NB4 (cell line): ENCODE results near the gene DPYD.

ENCODE experiments used
- CTCF ChIP-seq: IDR thresholded peaks from one replicate; pipeline ENCODE4 v1.5.1; 2012; ENCODE audit warnings: low read depth, low read length
- MAX ChIP-seq: IDR thresholded peaks from 2 replicates; pipeline ENCODE4 v1.6.1; 2011; ENCODE audit warnings: low read depth, low read length
- MYC ChIP-seq: IDR thresholded peaks from 2 replicates; pipeline ENCODE4 v1.6.1; 2011; ENCODE audit warnings: low read depth, low read length
- POLR2A ChIP-seq: IDR thresholded peaks from 2 replicates; pipeline ENCODE4 v1.6.1; 2011; ENCODE audit warnings: mild to moderate bottlenecking; ENCODE audit not compliant: insufficient read length; ENCODE audit errors: extremely low read depth

GRCh38 chr1:97845805-97846204 is 75.0 kb downstream of the DPYD start:
- TF ChIP-seq CTCF (no peak), POLR2A (no peak), MYC (no peak), MAX (no peak)
